ENCODE data around the gene GSG1L2. TPM values are rescaled to one million over a fixed set of nuclear protein-coding genes. Genes with fewer than 3 reads are reported as not detected.

GSG1L2 gene
- total and polyA plus RNA-seq, 2 of the 13 experiments (the other 11 are each of a cell fraction or from before 2014, with no cell fraction given), result not detected

DNA sequence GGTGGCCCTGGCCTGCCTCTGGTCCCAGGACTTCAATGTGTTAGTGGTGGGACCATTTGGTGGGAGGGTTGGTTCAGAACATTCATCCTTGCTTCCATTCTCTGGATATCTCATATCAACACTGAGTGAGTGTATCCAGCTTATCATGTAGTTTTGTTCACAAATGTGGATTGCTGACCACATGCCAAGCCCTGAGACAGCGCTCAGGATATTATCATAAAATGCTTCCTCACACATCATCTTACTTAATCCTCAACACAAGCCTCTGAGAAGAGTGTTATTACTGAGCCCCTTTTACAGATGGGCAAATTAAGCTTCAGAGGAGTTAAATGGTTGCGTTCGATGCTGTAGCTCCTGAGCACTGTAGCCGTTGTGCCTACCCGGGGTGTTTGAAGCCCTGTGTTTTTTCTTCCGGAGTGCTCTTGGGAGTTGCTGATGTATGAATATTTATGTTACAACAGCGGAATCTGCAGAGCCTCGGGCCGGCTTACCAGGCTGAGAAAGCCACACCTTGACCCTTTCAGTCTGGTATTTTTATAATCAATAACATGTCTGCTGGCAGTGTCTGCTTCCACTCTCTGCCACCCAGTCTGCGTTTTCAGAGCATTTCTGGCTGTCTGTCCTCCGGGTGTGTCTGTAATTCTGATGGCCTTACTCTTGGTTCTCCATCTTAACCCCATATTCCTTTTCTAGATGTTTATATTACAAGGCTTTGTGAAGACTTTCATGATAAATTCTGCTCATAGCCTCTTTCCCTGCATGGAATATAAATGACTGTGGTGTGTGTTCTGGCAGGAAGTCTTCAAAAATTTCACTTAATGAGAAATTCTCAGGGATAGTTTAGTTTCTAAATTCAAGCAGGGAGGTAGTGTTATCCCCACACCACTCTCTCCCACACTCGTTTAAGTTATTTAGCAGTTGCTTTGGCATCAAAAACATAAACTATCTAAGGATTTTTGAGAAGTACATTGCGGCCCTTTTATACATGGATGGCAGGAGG, 6.7 kb upstream of the GSG1L2 start:
- H3K9ac ChIP-seq (ENCODE audit: insufficient read depth, low read depth, low read length), result no peak overlapping the region
- H3K36me3 ChIP-seq (replicated peaks in 1 of 2; ENCODE audit: control insufficient read depth in 1 of 2, insufficient read depth in 2 of 2, low read length in 2 of 2), result no peaks in the 10 kb centered on the region
- CTCF ChIA-PET (ENCODE audit: low intra/inter-chr PET ratio, low total read pairs), result no interaction called here
- no peak overlapping the region for H3K4me3 ChIP-seq (replicated peaks in 1 of 3; ENCODE audit: insufficient read depth in 1 of 3, low read depth in 2 of 3, low read length in 3 of 3)
- H3K4me1 ChIP-seq (ENCODE audit: insufficient read depth, low read length), result no peaks in the 10 kb centered on the region
- 35% methylated on average over 11 of the region's 13 CpGs for WGBS (ENCODE audit: low lambda C conversion rate)
- no peak for FAIRE-seq
- BruUV-seq (replicated peaks), result no TSS peak
- POLR2A ChIA-PET, result no interaction called here
- intact Hi-C loops (cut with micrococcal nuclease; ENCODE audit: unreplicated experiment) (no loop called here), in situ Hi-C loops (cut with HindIII; ENCODE audit: extremely low pct_ligation_motif_present, low pct_unique_long_range_greater_than_20kb) (no loop called here)
- no peaks in the 10 kb centered on the region for H3K79me2 ChIP-seq (ENCODE audit: insufficient read depth, low read length)
- peaks cover 2 to 20% of the 10 kb centered on the region in 2 experiments for H3K27me3 ChIP-seq (ENCODE audit: control insufficient read depth in 1 of 2, insufficient read depth in 2 of 2, low read length in 2 of 2)
- no peak for TF ChIP-seq ZMYM4 (CRISPR knock-in tag; IDR thresholded peaks at IDR 0.05)
- no peak for TF ChIP-seq ZNF496 (CRISPR knock-in tag; IDR thresholded peaks at IDR 0.05; ENCODE audit: insufficient replicate concordance)
- TF ChIP-seq SKI (IDR thresholded peaks at IDR 0.05; ENCODE audit: partially characterized antibody), result no peak
- TF ChIP-seq SMAD9 (CRISPR knock-in tag; IDR thresholded peaks at IDR 0.05), result no peak
- TF ChIP-seq MLLT10 (CRISPR knock-in tag; IDR thresholded peaks at IDR 0.05), result no peak
- no peak for TF ChIP-seq SNRNP70 (IDR thresholded peaks at IDR 0.05; ENCODE audit: low read depth, low read length)
- no peak overlapping the region for H3K4me2 ChIP-seq (ENCODE audit: low read depth, low read length)
- H4K20me1 ChIP-seq (ENCODE audit: insufficient read depth, low read length), result no peaks in the 10 kb centered on the region
- no peak overlapping the region for H2AFZ ChIP-seq (ENCODE audit: low read length)
- no peaks in the 10 kb centered on the region for H3K9me3 ChIP-seq (ENCODE audit: low read length)
- no peak for ATAC-seq
- DNase-seq (ENCODE audit: low spot score), result no peak
- H3K27ac ChIP-seq (ENCODE audit: extremely low read length, insufficient read depth, low read length), result no peak overlapping the region

DNA sequence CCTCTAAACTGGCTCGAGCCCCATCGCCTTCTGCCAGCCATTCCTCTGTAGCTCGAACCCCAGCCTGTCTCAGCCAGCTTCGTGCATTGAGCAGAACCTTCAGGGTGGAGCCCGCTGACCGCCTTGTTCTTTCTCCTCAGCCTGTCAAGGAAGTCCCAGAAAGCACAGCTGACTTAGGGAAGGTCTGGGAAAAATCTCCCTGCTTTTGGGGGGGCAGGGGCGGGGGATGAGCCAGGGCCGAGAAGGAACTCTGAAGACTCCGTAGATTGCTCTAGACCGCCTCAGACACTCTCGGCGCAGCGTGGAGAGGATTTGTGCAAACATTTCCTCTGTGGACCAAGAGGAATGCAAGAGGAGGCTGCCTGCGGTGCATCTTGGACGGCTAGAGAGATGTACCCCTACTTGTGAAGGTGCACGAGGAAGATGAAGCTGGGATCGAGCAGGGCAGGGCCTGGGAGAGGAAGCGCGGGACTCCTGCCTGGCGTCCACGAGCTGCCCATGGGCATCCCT, 3.8 kb upstream of the GSG1L2 start, which contains the start of gene GLP2R:
Gene GLP2R (plus strand): TSS at position 284 of the 510 bp plus-strand sequence. CDS start 140 bp downstream, at position 424.
- BruUV-seq (replicated peaks), result no TSS peak
- Histone ChIP-seq H3K27ac (ENCODE audit: extremely low read length, insufficient read depth, low read length) (no peak within 1 kb of the TSS), H3K4me3 (replicated peaks in 1 of 3; ENCODE audit: insufficient read depth in 1 of 3, low read depth in 2 of 3, low read length in 3 of 3) (no peak within 1 kb of the TSS), H4K20me1 (ENCODE audit: insufficient read depth, low read length) (no peaks in the 10 kb centered on the region), H2AFZ (ENCODE audit: low read length) (no peak within 1 kb of the TSS), H3K4me2 (ENCODE audit: low read depth, low read length) (no peak within 1 kb of the TSS), H3K36me3 (replicated peaks in 1 of 2; ENCODE audit: control insufficient read depth in 1 of 2, insufficient read depth in 2 of 2, low read length in 2 of 2) (no peaks in the 10 kb centered on the region), H3K4me1 (ENCODE audit: insufficient read depth, low read length) (no peaks in the 10 kb centered on the region), H3K27me3 (ENCODE audit: control insufficient read depth in 1 of 2, insufficient read depth in 2 of 2, low read length in 2 of 2) (peaks cover 3 to 19% of the 10 kb centered on the region in 2 experiments), H3K9ac (ENCODE audit: insufficient read depth, low read depth, low read length) (no peak within 1 kb of the TSS), H3K9me3 (ENCODE audit: low read length) (no peaks in the 10 kb centered on the region), H3K79me2 (ENCODE audit: insufficient read depth, low read length) (no peaks in the 10 kb centered on the region)
- DNase-seq (ENCODE audit: low spot score) (no peak), ATAC-seq (no peak), FAIRE-seq (no peak)
- ChIA-PET CTCF (ENCODE audit: low intra/inter-chr PET ratio, low total read pairs) (no interaction called here), POLR2A (no interaction called here)
- intact Hi-C loops (cut with micrococcal nuclease; ENCODE audit: unreplicated experiment) (no loop called here), in situ Hi-C loops (cut with HindIII; ENCODE audit: extremely low pct_ligation_motif_present, low pct_unique_long_range_greater_than_20kb) (no loop called here)
- 17% methylated on average over 20 of the region's 21 CpGs for whole genome bisulfite sequencing (ENCODE audit: low lambda C conversion rate)
- TF ChIP-seq, protein P1, sequence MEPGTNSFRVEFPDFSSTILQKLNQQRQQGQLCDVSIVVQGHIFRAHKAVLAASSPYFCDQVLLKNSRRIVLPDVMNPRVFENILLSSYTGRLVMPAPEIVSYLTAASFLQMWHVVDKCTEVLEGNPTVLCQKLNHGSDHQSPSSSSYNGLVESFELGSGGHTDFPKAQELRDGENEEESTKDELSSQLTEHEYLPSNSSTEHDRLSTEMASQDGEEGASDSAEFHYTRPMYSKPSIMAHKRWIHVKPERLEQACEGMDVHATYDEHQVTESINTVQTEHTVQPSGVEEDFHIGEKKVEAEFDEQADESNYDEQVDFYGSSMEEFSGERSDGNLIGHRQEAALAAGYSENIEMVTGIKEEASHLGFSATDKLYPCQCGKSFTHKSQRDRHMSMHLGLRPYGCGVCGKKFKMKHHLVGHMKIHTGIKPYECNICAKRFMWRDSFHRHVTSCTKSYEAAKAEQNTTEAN (CRISPR knock-in tag; conservative IDR thresholded peaks at IDR 0.05), result no peak
- TF ChIP-seq ZNF563 (CRISPR knock-in tag; IDR thresholded peaks at IDR 0.05) (no peak), SIN3B (IDR thresholded peaks at IDR 0.05; ENCODE audit: low read length) (no peak), FOXA3 (CRISPR knock-in tag; IDR thresholded peaks at IDR 0.05) (no peak), ISX (CRISPR knock-in tag; conservative IDR thresholded peaks at IDR 0.05) (no peak), ZNF3 (CRISPR knock-in tag; IDR thresholded peaks at IDR 0.05) (no peak), NFE2L1 (CRISPR knock-in tag; IDR thresholded peaks at IDR 0.05; ENCODE audit: borderline replicate concordance) (no peak), POGZ (CRISPR knock-in tag; IDR thresholded peaks at IDR 0.05) (no peak), FOXK1 (CRISPR knock-in tag; IDR thresholded peaks at IDR 0.05; ENCODE audit: borderline replicate concordance, low read depth) (no peak), MAFK (conservative IDR thresholded peaks at IDR 0.05 in 1 of 2, IDR thresholded peaks at IDR 0.05 in 1 of 2; ENCODE audit: low read length in 2 of 2) (no peak)
